GM19438 (cell line): ENCODE results near the gene RMND5B.

Experiments
- ATAC-seq: cut with Tn5 transposase; IDR thresholded peaks from one replicate; pipeline ENCODE4 v1.9.1; 2021; ENCODE audit warnings: low read depth; ENCODE audit not compliant: unreplicated experiment

Gene RMND5B

DNA sequence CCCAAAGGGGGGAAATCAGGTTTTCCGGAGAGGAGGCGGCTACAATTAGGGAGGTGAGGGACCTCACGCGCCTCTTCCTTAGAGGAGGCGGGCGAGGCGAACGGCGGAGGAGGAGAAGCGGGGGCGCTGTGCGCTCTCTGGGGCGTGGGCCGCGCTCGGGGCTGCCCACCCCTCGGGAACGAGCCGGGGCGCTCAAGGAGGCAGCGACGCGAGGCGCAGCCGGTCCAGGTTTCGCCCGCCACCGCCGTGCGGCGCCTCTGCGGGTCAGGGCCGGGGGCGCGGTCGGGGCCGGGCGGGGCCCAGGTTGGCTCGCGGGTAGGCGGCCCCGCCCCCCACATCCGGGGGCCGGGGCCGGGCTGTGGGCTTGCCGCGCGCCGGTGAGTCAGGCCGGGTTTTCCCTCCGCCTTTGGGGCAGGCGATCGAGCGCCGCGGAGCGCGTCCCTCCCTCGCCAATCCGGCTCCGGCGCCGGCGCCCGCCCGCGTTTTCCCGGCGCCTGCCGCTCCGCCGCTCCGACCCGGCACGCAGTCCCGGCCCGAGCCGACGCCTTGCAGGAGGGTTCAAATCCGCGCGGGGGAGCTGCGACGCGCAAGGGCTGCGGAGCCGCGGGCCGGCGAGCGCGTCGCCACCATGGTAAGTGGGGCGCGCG lies 17.6 kb upstream of the RMND5B start, which contains the start of gene N4BP3:
TSS of gene N4BP3 (plus strand) at position 392 of the 647 bp plus-strand sequence. CDS start 6,052 bp downstream, outside the sequence.
- ATAC-seq: peak; percentile 49

DNA sequence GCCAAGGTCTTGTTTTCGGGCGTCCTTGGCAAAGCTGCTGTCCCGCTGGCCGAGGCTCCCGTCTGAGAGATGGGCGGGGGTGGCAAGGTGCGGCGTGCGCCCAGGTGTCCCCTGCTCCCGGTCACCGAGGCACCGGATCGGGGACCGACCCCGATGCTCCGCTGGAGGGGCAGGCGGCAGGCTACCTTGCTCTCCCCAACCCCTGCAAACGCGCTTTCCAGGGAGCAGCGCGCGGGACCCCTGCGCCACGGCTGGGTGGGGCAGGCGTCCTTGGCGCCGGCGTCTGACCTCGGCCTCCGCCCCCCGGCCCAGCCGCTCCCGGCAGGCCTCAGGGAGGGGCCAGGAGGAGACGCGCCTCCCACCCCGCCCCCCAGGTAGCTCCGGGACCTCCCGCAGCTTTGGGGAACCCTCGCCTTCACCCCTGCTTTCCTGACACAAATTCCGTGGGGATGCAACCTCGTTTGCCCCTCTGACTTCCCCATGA lies 16.9 kb upstream of the RMND5B start:
- no peak for ATAC-seq

DNA sequence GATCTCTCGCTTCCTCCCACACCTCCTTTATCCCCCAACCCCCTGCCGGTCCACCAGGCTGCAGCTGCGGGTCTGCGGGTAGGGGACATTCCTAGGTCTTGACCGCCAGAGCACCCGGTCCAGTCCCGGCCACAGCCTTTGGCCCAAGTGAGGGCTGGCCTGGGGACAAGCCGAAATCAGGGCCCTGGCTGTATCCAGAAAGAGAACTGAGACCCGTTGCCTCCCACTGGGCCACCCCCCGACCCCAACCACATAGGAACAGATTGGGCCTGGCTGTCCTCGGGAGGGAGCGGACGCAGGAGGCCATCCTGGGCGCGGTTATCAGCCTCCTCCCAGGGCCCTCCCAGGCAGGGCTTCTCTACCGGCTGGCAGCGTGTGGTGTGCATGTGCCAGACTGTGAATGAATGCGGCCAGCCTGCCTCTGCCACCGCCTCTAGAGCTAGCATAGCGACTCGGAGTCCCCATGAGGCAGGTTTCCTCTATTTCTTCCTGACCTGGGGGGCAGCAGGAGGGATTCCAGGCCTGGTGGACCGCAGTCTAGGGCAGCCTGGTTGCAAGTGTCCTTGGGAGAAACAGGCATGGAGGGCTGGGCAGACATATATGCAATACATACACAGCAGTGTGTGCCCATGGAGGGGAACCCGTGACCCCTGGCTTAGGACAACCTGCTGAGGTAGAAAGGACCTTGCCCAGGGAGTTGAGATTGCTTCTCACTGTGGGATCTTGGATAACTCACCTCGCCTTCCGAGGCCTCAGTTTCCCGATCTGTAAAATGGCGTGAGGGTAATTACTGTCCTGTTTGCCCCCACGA lies 16.3 kb upstream of the RMND5B start:
- no peak for ATAC-seq

DNA sequence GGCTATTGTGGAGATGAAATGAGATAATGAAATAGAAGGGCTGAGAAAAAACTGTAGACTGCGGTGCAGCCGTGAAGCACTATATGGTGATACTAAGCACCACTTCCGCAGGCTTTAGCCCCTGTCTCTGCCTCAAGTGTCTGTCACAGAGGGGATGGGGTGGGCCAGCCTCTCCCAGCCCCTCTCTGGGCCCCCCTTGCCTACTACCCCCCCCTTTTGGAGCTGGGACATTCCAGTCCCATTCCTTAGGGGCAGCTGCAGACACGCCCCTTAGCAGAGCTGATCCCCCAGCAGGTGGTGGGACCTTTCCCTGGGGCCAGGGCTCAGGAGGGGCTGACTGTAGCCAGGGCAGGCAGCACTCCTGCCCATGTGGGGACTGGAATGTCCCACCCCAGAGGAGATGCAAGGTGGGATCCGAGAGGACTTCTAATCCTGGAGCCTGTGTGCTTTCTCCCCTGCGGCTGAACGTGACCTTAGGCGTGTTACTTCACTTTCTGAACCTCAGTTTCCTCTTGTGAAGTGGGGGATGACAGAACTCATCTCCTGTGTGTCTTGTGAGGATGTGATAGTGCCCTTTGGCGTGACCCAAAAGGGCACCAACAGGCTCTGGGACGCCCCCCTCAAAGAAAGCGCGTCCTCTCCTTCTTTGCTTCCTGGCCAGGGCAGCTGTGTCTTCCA lies 15.5 kb upstream of the RMND5B start:
- no peak for ATAC-seq

DNA sequence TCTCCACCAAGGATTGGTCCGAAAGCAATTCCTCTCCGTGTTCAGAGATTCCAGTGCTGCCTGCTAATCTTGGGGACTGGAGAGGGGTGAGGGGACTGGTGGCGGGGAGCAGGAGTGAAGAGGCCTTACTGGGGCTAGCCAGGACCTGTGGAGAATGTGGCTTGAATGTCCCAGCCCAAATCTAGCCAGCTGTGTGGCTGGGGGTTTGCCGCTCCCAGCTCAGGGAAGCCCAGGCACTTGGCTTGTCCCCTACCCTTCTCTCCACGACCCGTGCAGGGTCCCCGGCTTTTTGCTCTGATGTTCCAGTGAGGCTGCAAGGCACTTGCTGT lies 15.0 kb upstream of the RMND5B start:
- ATAC-seq: no peak

DNA sequence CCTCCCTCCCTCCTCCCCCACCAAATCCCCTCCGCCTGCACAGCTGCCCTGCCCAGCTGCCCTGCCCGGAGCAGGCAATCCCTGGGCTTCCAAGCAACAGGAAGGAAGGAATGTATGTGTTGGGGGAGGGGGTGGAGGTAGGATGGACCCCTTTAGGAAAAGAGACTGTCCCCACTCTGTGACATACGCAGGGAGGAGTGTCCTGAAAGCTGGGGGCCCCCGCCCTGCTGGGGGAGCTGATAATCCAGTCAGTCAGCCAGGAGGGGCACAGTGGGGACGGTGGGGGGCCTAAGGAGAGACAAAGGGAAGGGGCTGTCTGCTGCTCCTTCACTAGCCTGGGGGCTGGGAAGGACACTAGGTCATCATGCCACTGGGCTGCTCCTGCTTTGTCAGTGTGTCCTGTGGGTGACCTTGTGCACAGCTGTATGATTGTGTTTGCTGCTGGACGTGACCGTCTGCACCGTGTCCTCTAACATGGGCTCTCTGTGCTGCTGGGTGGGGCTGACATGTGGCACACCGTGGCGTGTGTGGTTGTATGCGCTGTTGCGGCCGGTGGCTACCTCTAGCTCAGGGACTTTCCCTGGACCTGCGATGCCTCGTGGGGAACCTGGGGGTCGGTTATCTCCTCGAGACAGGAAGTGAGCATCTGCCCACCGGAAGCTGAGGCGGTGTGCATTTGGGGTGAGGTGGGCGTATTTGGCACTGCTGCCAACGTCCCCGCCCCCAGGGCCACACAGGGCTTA lies 14.5 kb upstream of the RMND5B start:
- ATAC-seq: no peak

DNA sequence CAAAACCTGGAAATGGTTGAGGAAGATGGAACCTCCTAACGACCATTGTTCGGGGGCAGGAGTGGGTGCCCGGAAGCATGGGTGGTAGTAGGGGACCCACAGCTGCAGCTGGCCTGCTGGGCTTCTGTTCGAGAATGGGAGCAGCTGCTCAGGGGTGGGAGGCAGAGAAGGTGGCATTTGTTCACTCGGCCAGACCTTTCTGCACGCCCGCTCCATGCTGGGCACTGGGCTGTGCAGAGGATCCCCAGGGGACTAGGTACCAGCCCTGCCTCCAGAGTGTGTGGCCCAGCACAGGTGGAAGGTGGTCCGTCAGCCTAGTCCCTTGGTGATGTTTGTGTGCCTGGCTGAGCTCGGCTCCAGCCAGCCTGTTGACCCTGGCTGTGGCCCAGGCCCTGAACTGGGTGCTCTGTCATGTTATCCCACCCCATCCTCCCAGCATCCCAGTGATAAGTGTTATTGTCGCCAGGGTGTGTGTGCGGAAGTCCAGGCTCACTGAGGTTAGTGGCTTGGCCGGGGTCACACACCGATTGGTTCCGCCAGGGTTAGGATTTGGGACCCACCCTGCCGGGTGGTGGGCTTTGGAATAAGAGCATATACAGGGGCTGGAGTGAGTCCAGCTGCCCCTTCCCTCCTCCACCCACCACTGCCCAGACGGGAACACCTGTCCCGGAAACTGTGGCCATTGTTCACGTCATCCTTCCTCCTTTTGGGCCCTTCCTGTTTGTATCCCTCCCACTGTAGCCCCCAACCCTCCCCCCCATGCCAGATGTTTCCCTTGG lies 12.7 kb upstream of the RMND5B start:
- no peak for ATAC-seq

DNA sequence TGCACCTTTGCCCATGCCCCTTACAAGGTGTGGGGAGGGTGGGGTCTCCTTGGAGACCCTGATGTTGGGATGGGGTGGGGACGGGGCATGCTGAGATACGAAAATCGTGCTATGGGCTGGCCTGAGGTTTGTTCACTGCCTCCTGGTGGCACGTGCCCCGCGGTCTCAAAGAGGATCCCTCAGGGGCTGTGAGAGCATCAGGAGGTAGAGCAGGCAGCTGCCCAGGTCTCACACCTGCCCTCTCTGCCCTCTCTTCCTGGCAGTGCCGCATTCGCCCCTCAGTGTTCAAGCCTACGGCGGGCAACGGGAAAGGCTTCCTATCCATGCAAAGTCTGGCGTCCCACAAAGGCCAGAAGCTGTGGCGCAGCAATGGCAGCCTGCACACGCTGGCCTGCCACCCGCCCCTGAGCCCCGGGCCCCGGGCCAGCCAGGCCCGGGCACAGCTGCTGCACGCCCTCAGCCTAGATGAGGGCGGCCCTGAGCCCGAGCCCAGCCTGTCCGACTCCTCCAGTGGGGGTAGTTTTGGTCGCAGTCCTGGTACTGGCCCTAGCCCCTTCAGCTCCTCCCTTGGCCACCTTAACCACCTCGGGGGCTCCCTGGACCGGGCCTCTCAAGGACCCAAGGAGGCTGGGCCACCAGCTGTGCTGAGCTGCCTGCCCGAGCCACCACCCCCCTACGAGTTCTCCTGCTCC lies 10.8 kb upstream of the RMND5B start:
- ATAC-seq: no peak

DNA sequence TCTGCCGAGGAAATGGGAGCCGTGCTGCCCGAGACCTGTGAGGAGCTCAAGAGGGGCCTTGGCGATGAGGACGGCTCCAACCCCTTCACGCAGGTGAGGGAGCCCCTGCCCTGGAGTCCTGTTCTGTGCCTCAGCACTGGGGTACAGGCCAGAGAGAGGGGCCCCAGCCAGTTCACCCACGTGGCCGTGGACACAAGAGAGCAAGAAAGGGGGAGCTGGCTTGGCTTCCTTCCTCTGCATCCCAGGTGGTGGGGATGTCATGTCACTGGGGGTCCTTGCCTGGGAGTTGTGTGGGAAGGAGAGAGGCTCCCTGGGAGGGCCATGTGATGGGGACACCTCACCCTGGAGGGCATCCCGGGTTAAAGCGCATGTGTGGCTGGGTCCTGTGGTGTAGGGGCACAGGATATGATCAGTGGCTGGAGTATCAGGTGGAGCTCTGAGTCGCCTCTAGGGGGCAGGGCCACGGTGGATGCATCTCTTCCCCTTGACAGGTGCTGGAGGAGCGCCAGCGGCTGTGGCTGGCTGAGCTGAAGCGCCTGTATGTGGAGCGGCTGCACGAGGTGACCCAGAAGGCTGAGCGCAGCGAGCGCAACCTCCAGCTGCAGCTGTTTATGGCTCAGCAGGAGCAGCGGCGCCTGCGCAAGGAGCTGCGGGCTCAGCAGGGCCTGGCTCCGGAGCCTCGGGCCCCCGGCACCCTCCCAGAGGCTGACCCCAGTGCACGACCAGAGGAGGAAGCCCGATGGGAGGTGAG lies 10.0 kb upstream of the RMND5B start:
- peak; percentile 76 for ATAC-seq

DNA sequence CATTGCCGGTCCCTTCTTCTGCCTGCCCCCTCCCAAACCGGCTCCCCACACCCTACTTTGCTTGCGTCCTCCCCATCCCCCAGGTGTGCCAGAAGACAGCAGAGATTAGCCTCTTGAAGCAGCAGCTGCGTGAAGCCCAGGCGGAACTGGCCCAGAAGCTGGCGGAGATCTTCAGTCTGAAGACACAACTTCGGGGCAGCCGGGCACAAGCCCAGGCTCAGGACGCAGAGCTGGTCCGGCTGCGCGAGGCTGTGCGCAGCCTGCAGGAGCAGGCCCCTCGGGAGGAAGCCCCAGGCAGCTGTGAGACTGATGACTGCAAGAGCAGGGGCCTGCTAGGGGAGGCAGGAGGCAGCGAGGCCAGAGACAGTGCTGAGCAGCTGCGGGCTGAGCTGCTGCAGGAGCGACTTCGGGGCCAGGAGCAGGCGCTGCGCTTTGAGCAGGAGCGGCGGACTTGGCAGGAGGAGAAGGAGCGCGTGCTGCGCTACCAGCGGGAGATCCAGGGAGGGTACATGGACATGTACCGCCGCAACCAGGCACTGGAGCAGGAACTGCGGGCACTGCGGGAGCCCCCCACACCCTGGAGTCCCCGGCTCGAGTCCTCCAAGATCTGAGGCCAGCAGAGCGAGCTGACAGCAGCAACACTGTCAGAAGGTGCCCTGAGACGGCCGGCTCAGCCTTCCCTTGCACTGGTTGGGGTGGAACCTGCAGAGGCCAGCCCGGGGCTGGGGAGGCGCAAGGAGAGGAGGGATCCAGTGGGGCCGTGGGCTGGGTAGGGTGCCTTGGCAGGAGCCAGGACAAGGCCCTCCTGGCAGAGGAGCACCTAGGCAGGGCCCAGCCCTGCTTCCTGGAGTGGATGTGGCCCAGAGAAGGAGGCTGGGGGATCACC lies 9.2 kb upstream of the RMND5B start:
- no peak for ATAC-seq

DNA sequence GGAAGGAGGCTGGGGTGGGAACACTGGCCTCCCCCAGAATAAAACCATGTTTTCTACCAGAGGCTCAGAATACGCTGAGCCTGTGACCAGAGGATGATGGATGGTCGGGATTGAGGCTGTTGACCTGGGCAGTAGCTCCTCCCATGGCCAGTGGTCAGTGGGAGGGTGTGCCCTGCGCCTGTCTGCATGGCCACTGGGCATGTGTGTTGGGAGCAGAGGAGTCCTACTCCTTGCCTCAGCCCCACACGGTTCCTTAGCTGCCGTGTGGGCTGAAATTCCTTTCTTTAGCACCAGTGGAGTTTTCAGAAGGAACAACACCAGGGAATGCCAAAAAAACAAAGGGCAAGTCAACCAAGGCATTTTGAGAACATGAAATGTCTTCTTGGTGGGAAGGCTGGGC lies 8.5 kb upstream of the RMND5B start:
- no peak for ATAC-seq

DNA sequence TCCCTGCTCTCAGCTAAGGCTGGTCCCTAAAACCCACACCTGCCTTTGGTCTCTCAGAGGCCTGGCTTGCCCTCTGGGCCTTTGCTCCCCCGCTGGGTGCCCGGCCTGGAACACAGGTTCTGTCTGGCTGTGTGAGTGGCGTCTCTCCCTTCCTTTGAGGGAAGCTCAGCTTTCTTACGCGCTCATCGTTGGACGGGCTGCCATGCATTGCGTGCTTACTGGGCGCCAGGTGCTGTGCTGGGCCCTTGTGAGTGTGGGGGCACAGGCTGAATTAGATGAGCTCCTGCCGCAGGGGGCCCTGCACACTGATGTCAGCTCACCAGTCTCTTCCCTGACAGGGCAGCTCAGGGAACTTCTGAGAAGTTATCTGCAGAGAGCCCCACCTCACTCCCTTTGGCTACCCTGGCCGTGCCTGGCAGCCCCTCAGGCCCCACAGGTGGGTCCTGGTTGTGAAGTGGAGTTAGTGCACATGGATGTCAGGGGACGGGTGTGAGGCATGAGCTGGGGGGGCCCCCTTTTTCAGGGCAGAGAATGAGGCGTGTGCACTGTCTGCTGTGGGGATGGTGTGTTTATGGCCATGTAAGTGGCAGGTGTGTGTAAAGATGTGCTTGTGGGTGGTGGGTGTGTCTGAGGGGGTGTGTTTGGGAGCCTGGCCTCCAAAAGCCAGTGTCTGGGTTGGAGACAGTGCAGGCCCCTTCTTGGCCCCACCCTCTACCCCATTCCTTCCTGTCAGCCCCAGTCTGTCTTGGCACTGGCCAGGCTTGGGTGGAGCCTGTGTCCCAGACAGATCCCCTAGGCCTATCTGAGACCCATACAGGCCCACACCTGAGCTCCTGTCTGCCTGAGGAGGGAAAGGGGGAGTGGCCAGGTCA lies 7.5 kb upstream of the RMND5B start:
- no peak for ATAC-seq

DNA sequence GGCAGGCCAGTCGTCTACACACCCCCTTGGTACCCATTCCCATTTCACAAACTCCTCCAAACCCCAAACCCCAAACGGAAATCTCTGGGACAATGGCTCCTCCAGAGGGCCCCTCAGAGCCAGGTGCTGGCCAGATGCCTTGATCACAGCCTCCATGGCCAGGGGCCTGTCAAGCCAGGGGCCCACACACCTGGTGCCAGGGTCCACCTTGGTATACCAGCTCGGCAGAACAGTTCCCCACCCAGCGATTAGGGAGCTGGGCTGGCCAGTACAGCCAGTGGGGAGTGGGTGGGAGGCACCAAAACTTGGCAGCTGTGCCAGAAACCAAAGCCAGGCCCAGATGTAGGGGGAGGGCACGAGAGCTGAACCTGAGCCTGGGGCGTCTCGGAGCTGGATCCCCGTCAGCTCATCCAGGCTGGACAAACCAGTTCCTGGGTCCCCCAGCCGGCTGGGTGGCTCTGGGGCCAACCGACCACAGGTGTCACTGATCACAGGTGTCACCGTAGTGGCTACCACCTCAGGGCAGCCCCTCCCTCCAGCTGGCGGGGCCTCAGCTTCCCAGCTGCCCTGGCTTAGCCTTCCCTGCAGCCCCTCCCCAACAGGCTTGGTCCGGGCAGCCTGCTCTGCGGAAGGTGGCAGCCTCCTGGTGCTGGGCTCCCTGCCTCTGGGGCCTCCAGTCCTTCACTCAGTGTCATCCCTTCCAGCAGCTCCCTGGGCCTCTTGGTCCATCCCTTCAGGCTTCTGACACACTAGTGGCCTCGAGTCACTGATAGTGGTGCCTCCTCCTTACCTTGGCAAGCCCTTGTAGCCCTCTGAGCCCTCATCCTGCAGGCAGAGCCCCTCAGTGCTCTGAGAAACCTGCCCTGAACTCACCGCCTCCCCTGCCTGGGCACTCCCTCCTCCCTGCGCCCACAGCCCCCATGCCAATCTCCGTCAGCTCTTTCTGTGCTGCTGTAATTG lies 6.6 kb upstream of the RMND5B start:
- ATAC-seq: no peak

DNA sequence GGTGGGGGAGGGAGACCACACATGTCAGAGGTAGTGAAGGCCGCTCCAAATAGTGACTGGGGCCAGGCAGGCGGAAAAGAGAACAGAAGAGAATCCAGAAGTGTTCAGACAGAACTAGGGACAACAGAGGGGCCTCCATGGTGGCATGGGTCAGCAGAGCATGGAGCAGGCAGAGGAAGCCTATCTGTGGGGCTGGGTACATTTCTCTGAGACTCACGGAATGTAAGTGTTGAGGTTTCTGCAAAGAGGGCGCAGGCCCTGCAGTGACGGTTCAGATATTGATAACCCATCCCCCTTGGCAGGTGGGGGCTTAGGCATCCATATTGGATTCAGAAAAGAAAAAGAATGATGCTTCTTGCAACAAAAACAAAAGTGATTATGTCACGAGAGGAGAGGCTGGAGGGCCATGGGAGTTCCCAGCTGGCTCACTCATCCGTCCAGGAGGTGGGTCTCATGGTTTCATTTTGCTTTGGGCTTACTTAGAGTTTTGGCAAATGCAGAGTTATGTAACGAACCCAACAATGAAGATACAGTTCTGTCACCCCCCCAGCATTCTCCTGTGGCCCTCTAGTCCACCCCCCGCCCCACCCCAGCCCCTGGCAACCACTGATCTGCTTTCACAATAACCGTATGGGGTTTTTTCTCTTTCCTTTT lies 5.4 kb upstream of the RMND5B start:
- ATAC-seq: no peak

DNA sequence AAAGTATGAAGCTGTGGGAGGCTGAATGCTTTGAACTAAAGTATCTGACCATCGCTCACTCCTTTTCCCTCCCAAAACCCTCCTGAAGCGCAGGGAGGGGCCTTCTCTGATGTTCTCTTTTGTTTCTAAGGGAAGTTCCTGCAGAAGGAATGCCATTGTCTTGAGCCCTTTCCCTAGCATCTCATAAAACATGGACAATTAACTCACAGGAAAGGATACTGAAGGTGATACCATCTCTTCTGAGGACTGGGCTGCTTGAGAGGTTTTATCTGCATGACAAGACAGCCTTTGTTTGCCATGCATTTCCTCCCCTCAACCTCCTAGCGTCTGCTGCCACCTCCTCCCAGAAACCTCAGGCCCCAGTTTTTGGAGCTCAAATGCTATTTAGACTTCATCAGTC lies 4.3 kb upstream of the RMND5B start:
- ATAC-seq: no peak
